K562 (cell line): ENCODE results near the gene HMCN2. TPM values are rescaled to one million over a fixed set of nuclear protein-coding genes. Genes with fewer than 3 reads are reported as not detected.

Source experiments
- ATAC-seq: fragments of 200-7000 bp; cut with Tn5 transposase; 3 replicates; pipeline ENCODE4 v1.9.1; 2020; ENCODE audit warnings: moderate library complexity
- BruUV-seq: library from RNA; stranded (reverse); fragments of 400-500 nt; replicated peaks from 2 replicates; lab custom pipeline; 2021; lab: Mats Ljungman, UMichigan
- CTCF ChIA-PET: fragments of 300-600 bp; formaldehyde crosslinking; extraction: SDS; loops from one replicate; lab custom pipeline; 2021; ENCODE audit warnings: low intra/inter-chr PET ratio; lab: Yijun Ruan, JAX
- POLR2A ChIA-PET: fragments of 300-600, 350-650 bp; sonication (Branson Sonifier 250); formaldehyde crosslinking; extraction: SDS; loops from one replicate; lab custom pipeline; 2021; ENCODE audit warnings: antibody characterized with exemption, inconsistent platforms; lab: Yijun Ruan, JAX
- DNase-seq, 4 experiments: peaks; one replicate each; pipeline versions ENCODE4 v3.0.0 to v3.0.0-alpha.2; 2011 to 2018; ENCODE audit warnings: low spot score in 3 of 4, mixed read lengths in 3 of 4; ENCODE audit errors: extremely low read depth in 1 of 4
- FAIRE-seq: peaks from 2 replicates; lab custom pipeline; 2011; peaks lifted over from hg19 to GRCh38; lab: Jason Lieb, UNC
- H2AFZ ChIP-seq: 2 replicates; pipeline ENCODE4 v1.6.0; 2011; ENCODE audit warnings: low read depth, low read length, control low read depth, inconsistent platforms
- H3K27ac ChIP-seq: fragments of 200-600 bp; 3 replicates; pipeline ENCODE4 v1.8.0; 2011; ENCODE audit warnings: low read depth, mild to moderate bottlenecking, control low read depth, inconsistent platforms, low read length, moderate library complexity, mixed read lengths; ENCODE audit errors: extremely low read depth
- H3K27me3 ChIP-seq, 2 experiments: fragments of 300-600 bp in 1 of 2; 2 replicates in 1 of 2; 3 replicates in 1 of 2; pipeline versions ENCODE4 v1.6.0 to v1.8.0; 2011; ENCODE audit warnings: inconsistent platforms in 2 of 2, low read length in 2 of 2, mild to moderate bottlenecking in 1 of 2, mixed read lengths in 1 of 2, moderate library complexity in 1 of 2; ENCODE audit not compliant: control insufficient read depth in 2 of 2, insufficient read depth in 2 of 2
- H3K36me3 ChIP-seq: fragments of 300-600 bp; 3 replicates; pipeline ENCODE4 v1.8.0; 2011; ENCODE audit warnings: mild to moderate bottlenecking, low read length, inconsistent platforms; ENCODE audit not compliant: control insufficient read depth, insufficient read depth
- H3K4me1 ChIP-seq, 2 experiments: fragments of 200-600 bp in 1 of 2; replicated peaks in 1 of 2; 2 replicates in 1 of 2; 3 replicates in 1 of 2; pipeline versions ENCODE4 v1.5.1 to v1.8.0; 2011; ENCODE audit warnings: inconsistent platforms in 2 of 2, low read length in 2 of 2, mild to moderate bottlenecking in 1 of 2, mixed read lengths in 1 of 2, moderate library complexity in 1 of 2; ENCODE audit not compliant: control insufficient read depth in 2 of 2, insufficient read depth in 2 of 2
- H3K4me2 ChIP-seq: 2 replicates; pipeline ENCODE4 v1.6.1; 2011; ENCODE audit warnings: low read length, control low read depth, inconsistent platforms, mixed read lengths; ENCODE audit not compliant: insufficient read depth
- H3K4me3 ChIP-seq: fragments of 200-600 bp; sonication (generic), shearing (Covaris generic); 2 replicates; pipeline ENCODE4 v1.5.1; 2016; ENCODE audit warnings: control low read depth, inconsistent platforms
- H3K79me2 ChIP-seq: fragments of 200-600 bp; 3 replicates; pipeline ENCODE4 v1.8.0; 2011; ENCODE audit warnings: low read length, inconsistent platforms; ENCODE audit not compliant: control insufficient read depth, insufficient read depth
- H3K9ac ChIP-seq, 2 experiments: 2 replicates each; pipeline versions ENCODE4 v1.6.0 to v1.6.1; 2011; ENCODE audit warnings: low read depth in 2 of 2, low read length in 2 of 2, control low read depth in 1 of 2, inconsistent platforms in 1 of 2, mild to moderate bottlenecking in 1 of 2, mixed read lengths in 1 of 2; ENCODE audit not compliant: insufficient read depth in 1 of 2
- H3K9me1 ChIP-seq: one replicate; pipeline ENCODE4 v1.6.0; 2011; ENCODE audit warnings: inconsistent platforms, mild to moderate bottlenecking, low read length, moderate library complexity; ENCODE audit not compliant: control insufficient read depth, insufficient read depth
- H3K9me3 ChIP-seq: replicated peaks from 2 replicates; pipeline ENCODE4 v1.5.1; 2011; ENCODE audit warnings: low read depth, low read length, inconsistent platforms; ENCODE audit not compliant: control insufficient read depth, insufficient read depth
- H4K20me1 ChIP-seq: replicated peaks from 2 replicates; pipeline ENCODE4 v1.6.1; 2011; ENCODE audit warnings: low read length, inconsistent platforms, mixed read lengths; ENCODE audit not compliant: control insufficient read depth, insufficient read depth
- ARHGAP35 ChIP-seq: fragments of 450-650 bp; IDR thresholded peaks from 2 replicates; pipeline ENCODE4 v1.6.1; 2018; ENCODE audit not compliant: partially characterized antibody
- ASH1L ChIP-seq: fragments of 450-650 bp; IDR thresholded peaks from 2 replicates; pipeline ENCODE4 v1.6.1; 2018; ENCODE audit warnings: borderline replicate concordance, mild to moderate bottlenecking, low read depth; ENCODE audit not compliant: partially characterized antibody
- BRD9 ChIP-seq: fragments of 450-650 bp; IDR thresholded peaks from 2 replicates; pipeline ENCODE4 v1.6.1; 2018; ENCODE audit warnings: low read depth; ENCODE audit not compliant: partially characterized antibody
- COPS2 ChIP-seq: fragments of 450-650 bp; conservative IDR thresholded peaks from 2 replicates; pipeline ENCODE4 v1.6.1; 2016; ENCODE audit warnings: mild to moderate bottlenecking, moderate library complexity
- CREM ChIP-seq: IDR thresholded peaks from 2 replicates; pipeline ENCODE4 v1.6.1; 2014; ENCODE audit warnings: antibody characterized with exemption, low read depth
- HMGXB4 ChIP-seq: sonication (generic); formaldehyde crosslinking; IDR thresholded peaks from 2 replicates; pipeline ENCODE4 v1.8.1; 2023; ENCODE audit warnings: mild to moderate bottlenecking, missing genetic modification reagents
- HNRNPK ChIP-seq: fragments of 200-400 bp; formaldehyde crosslinking; IDR thresholded peaks from one replicate; pipeline ENCODE4 v1.6.1; 2018; ENCODE audit warnings: mild to moderate bottlenecking, low read depth, low read length; ENCODE audit not compliant: poor library complexity, severe bottlenecking
- MAZ ChIP-seq, 2 experiments: fragments of 450-650 bp in 1 of 2; sonication (generic) in 1 of 2; formaldehyde crosslinking; IDR thresholded peaks in 1 of 2; conservative IDR thresholded peaks in 1 of 2; 2 replicates each; pipeline versions ENCODE4 v1.4.0 to v1.5.0; 2020; ENCODE audit warnings: mild to moderate bottlenecking in 1 of 2, missing genetic modification reagents in 1 of 2
- MIER1 ChIP-seq: fragments of 450-650 bp; IDR thresholded peaks from 2 replicates; pipeline ENCODE4 v1.6.1; 2016; ENCODE audit warnings: antibody characterized with exemption, mild to moderate bottlenecking, low read depth
- MTA3 ChIP-seq: fragments of 450-650 bp; formaldehyde crosslinking; IDR thresholded peaks from 2 replicates; pipeline ENCODE4 v1.6.1; 2017; ENCODE audit warnings: mild to moderate bottlenecking, borderline replicate concordance
- NCOA2 ChIP-seq, 2 experiments: fragments of 450-650 bp; IDR thresholded peaks; 2 replicates each; pipeline ENCODE4 v1.6.1; 2018; ENCODE audit warnings: mild to moderate bottlenecking in 2 of 2, moderate library complexity in 1 of 2; ENCODE audit not compliant: partially characterized antibody in 2 of 2
- ZC3H11A ChIP-seq: IDR thresholded peaks from 2 replicates; pipeline ENCODE4 v1.6.1; 2012; ENCODE audit warnings: low read depth, low read length, improper control_type of control experiment
- ZNF124 ChIP-seq: sonication (generic); formaldehyde crosslinking; IDR thresholded peaks from 2 replicates; pipeline ENCODE4 v1.8.1; 2022; ENCODE audit warnings: missing genetic modification reagents
- ZNF311 ChIP-seq: fragments of 250-450 bp; sonication (Bioruptor Pico); IDR thresholded peaks from 2 replicates; pipeline ENCODE4 v1.4.0; 2020; ENCODE audit warnings: mild to moderate bottlenecking, moderate library complexity
- ZNF324 ChIP-seq: fragments of 250-450 bp; sonication (Bioruptor Pico); IDR thresholded peaks from 2 replicates; pipeline ENCODE4 v1.4.0; 2020; ENCODE audit warnings: mild to moderate bottlenecking
- ZNF696 ChIP-seq: fragments of 250-450 bp; sonication (Bioruptor Pico); conservative IDR thresholded peaks from 2 replicates; pipeline ENCODE4 v1.4.0; 2020; ENCODE audit warnings: mild to moderate bottlenecking, moderate library complexity
- ZNF780A ChIP-seq: fragments of 250-450 bp; sonication (Bioruptor Pico); IDR thresholded peaks from 2 replicates; pipeline ENCODE4 v1.5.0; 2021; ENCODE audit warnings: mild to moderate bottlenecking
- ZNF830 ChIP-seq: fragments of 250-450 bp; sonication (Bioruptor Pico); IDR thresholded peaks from 2 replicates; pipeline ENCODE4 v1.5.0; 2021; ENCODE audit warnings: mild to moderate bottlenecking
- WGBS: fragments of 100-300 bp; shearing (Covaris generic); methylation state at CpG from one replicate; pipeline ENCODE4 v1.1.6; 2016; ENCODE audit warnings: low coverage, mixed read lengths; ENCODE audit not compliant: insufficient coverage; ENCODE audit errors: missing lambda C conversion rate; 5-methylcytosine and 5-hydroxymethylcytosine counted together
- in situ Hi-C: fragments of 300-500 bp; cut with MboI; formaldehyde crosslinking; loops from 4 replicates; pipeline ENCODE4 v1.15.0; 2018; ENCODE audit warnings: inconsistent platforms, mixed read lengths
- intact Hi-C: fragments of 100-400 bp; cut with micrococcal nuclease; formaldehyde crosslinking; loops from 2 replicates; pipeline ENCODE4 v1.14.2; 2022
- polyA plus RNA-seq, 8 experiments: library from polyadenylated mRNA; depleted of rRNA in 4 of 8; stranded (reverse) in 5 of 8; unstranded in 3 of 8; fragments of >200 nt; fragmentation: Nextera tagmentation in 2 of 8; fragmentation: Illumina TruSeq in 1 of 8; extraction: Ambion mirVana in 2 of 8; extraction: Trizol in 1 of 8; gene quantifications; 2 replicates each; pipeline versions ENCODE4 v1.2.1 to v1.2.3, GENCODE V29; 2011 to 2014; ENCODE audit warnings: inconsistent platforms in 1 of 8, missing spikeins in 1 of 8
- total RNA-seq, 7 experiments: library from RNA; depleted of rRNA in 6 of 7; stranded (reverse); fragments of >200 nt in 6 of 7; fragmentation: Illumina TruSeq in 2 of 7; extraction: Trizol in 2 of 7; gene quantifications; 2 replicates each; pipeline versions ENCODE4 v1.2.1 to v1.2.3, GENCODE V29; 2011 to 2021; ENCODE audit warnings: low replicate concordance in 1 of 7

The HMCN2 gene
- total and polyA plus RNA-seq, 9 of the 15 experiments (the other 6 are each of a cell fraction or from before 2014, with no cell fraction given): 0.01 TPM; not detected in 8

GRCh38 chr9:130421802-130422276 lies 156.3 kb downstream of the HMCN2 start (continued):
- no peak for TF ChIP-seq HMGXB4 (CRISPR knock-in tag)

- H3K4me3 ChIP-seq: no peak overlapping the region
- no peaks in the 10 kb centered on the region; the same call in 1 of the 2 replicates for H4K20me1 ChIP-seq
- H3K9me3 ChIP-seq: no peaks in the 10 kb centered on the region; the same call in 1 of the 2 replicates
- no peak for ATAC-seq
- 1% methylated on average over 10 of the region's 10 CpGs for WGBS
- no peak overlapping the region for H2AFZ ChIP-seq
- H3K4me1 ChIP-seq: peaks cover 0 to 14% of the 10 kb centered on the region in 2 experiments; a peak in 2 of 5 replicates
- H3K27me3 ChIP-seq: peaks cover 51 to 88% of the 10 kb centered on the region in 2 experiments
- FAIRE-seq: no peak
- ChIA-PET POLR2A (interaction anchor here (0.6 to 0.7 kb wide), 2 partner anchors 14 to 159 kb away, joined by 3 read pairs; no protein-coding TSS in a partner anchor), CTCF (no interaction called here)
- no peak overlapping the region for H3K4me2 ChIP-seq
- no peaks in the 10 kb centered on the region for H3K36me3 ChIP-seq
- no peak overlapping the region for H3K27ac ChIP-seq
- TF ChIP-seq COPS2 (no peak), MIER1 (no peak), ZNF696 (CRISPR knock-in tag) (no peak), BRD9 (no peak), ZNF324 (CRISPR knock-in tag) (no peak), MTA3 (no peak), ZNF124 (CRISPR knock-in tag) (no peak), ZNF311 (CRISPR knock-in tag) (no peak), CREM (no peak), ZC3H11A (no peak), ZNF830 (CRISPR knock-in tag) (no peak), MAZ (CRISPR knock-in tag; conservative IDR thresholded peaks at IDR 0.05 in 1 of 2, IDR thresholded peaks at IDR 0.05 in 1 of 2) (no peak), ASH1L (no peak), ZNF780A (CRISPR knock-in tag) (no peak), ARHGAP35 (no peak), HNRNPK (no peak), NCOA2 (IDR thresholded peaks at IDR 0.05; ENCODE audit: partially characterized antibody in 2 of 2) (no peak)
- intact Hi-C loops (no loop called here), in situ Hi-C loops (loop anchor here (10.0 kb wide), 1 partner anchor 758 kb away; the partner anchor contains the start of gene PRRX2)
- no TSS peak for BruUV-seq
- peak overlapping the region in 1 of 2 experiments; percentile 26; a peak in 1 of 4 replicates for H3K9ac ChIP-seq
- no peaks in the 10 kb centered on the region for H3K79me2 ChIP-seq
- DNase-seq: no peak
- H3K9me1 ChIP-seq: no peaks in the 10 kb centered on the region
Observed at GRCh38 chr9:130422546-130422945, 157.0 kb downstream of the HMCN2 start.
